Activated CD4-positive, CD25-positive, alpha-beta regulatory T cell treated with anti-CD3 and anti-CD28 coated beads, Interleukin-2, amount 50 U/mL, for 72 hours (primary cell): ENCODE data around the gene FYCO1.
"Not testable (repeated sequence)": the region's sequence is repeated elsewhere in the genome, so short reads cannot be mapped to it uniquely, and the experiment has no call there.

Source experiments
- DNase-seq: peaks from one replicate; pipeline ENCODE4 v3.0.0; 2021

FYCO1 gene

GRCh38 chr3:46008058-46008457 lies 12.4 kb upstream of the FYCO1 start:
- DNase-seq: no peak

- no peak for DNase-seq
Measured at GRCh38 chr3:46007280-46007679, 11.7 kb upstream of the FYCO1 start.

GRCh38 chr3:46006238-46007032 lies 10.8 kb upstream of the FYCO1 start:
- no peak for DNase-seq

- DNase-seq: not testable (repeated sequence)
Measured at GRCh38 chr3:46003706-46004105, 8.1 kb upstream of the FYCO1 start.

GRCh38 chr3:46001178-46001577 lies 5.6 kb upstream of the FYCO1 start:
- DNase-seq: no peak

- DNase-seq: no peak
Measured at GRCh38 chr3:45997942-45998341, 2.3 kb upstream of the FYCO1 start.

GRCh38 chr3:45997499-45997898 lies 1.9 kb upstream of the FYCO1 start:
- DNase-seq: not testable (repeated sequence)

- peak; percentile 52 for DNase-seq
Measured at GRCh38 chr3:45994419-45995235, 997 bp downstream of the FYCO1 start.

- DNase-seq: no peak
Measured at GRCh38 chr3:45993421-45994027, 2.1 kb downstream of the FYCO1 start.

GRCh38 chr3:45992821-45993221 lies 2.8 kb downstream of the FYCO1 start:
- DNase-seq: no peak

- DNase-seq: no peak
Measured at GRCh38 chr3:45992133-45992729, 3.4 kb downstream of the FYCO1 start.

GRCh38 chr3:45991341-45991740 lies 4.3 kb downstream of the FYCO1 start:
- DNase-seq: no peak

- DNase-seq: no peak
Measured at GRCh38 chr3:45990181-45990580, 5.4 kb downstream of the FYCO1 start.

GRCh38 chr3:45988804-45989203 lies 6.8 kb downstream of the FYCO1 start:
- no peak for DNase-seq

GRCh38 chr3:45988362-45988761 lies 7.3 kb downstream of the FYCO1 start:
- DNase-seq: no peak

GRCh38 chr3:45987368-45988291 lies 8.0 kb downstream of the FYCO1 start:
- DNase-seq: no peak

- DNase-seq: no peak
Measured at GRCh38 chr3:45986303-45986982, 9.2 kb downstream of the FYCO1 start.

GRCh38 chr3:45985532-45986302 lies 9.9 kb downstream of the FYCO1 start:
- DNase-seq: no peak

GRCh38 chr3:45984331-45985312 lies 11.0 kb downstream of the FYCO1 start:
- no peak for DNase-seq
